Stimulated activated CD4-positive, alpha-beta T cell treated with anti-CD3 and anti-CD28 coated beads, TNF-alpha, amount 100 ng/mL, for 48 hours (primary cell): Measurements from ENCODE around the gene PDAP1.
"Not testable (repeated sequence)": the region's sequence is repeated elsewhere in the genome, so short reads cannot be mapped to it uniquely, and the experiment has no call there.

Source experiments
- DNase-seq, 3 donors: peaks; one replicate each; pipeline ENCODE4 v3.0.0-alpha.2; 2020; ENCODE audit warnings: low read depth in 3 of 3

The PDAP1 gene

GRCh38 chr7:99424932-99425730 is 16.7 kb upstream of the PDAP1 start:
- no peak for DNase-seq

GRCh38 chr7:99422625-99423024 is 14.2 kb upstream of the PDAP1 start:
- no peak for DNase-seq

GRCh38 chr7:99422186-99422585 is 13.8 kb upstream of the PDAP1 start:
- no peak for DNase-seq

GRCh38 chr7:99420986-99421385 is 12.6 kb upstream of the PDAP1 start:
- DNase-seq = no peak

- DNase-seq = no peak
These were observed 11.8 kb upstream of the PDAP1 start for GRCh38 chr7:99420213-99420612.

- DNase-seq = no peak
These were observed 11.1 kb upstream of the PDAP1 start for GRCh38 chr7:99419323-99420021.

GRCh38 chr7:99418260-99418659 is 9.9 kb upstream of the PDAP1 start:
- no peak for DNase-seq

GRCh38 chr7:99415513-99416127 is 7.2 kb upstream of the PDAP1 start:
- DNase-seq = not testable (repeated sequence)

- DNase-seq = no peak
These were observed 2.2 kb upstream of the PDAP1 start for GRCh38 chr7:99410635-99411034.

GRCh38 chr7:99409806-99410205 is 1.4 kb upstream of the PDAP1 start:
- DNase-seq = no peak

GRCh38 chr7:99409192-99409572 is 785 bp upstream of the PDAP1 start:
- no peak for DNase-seq

- peak in 1 of 3 donors; percentile 36 for DNase-seq
These were observed 472 bp downstream of the PDAP1 start for GRCh38 chr7:99407872-99408378.

- no peak for DNase-seq
These were observed 1.8 kb downstream of the PDAP1 start for GRCh38 chr7:99406557-99406956.

- DNase-seq = no peak
These were observed 3.4 kb downstream of the PDAP1 start for GRCh38 chr7:99404977-99405320.

GRCh38 chr7:99404235-99404976 is 4.0 kb downstream of the PDAP1 start:
- DNase-seq = no peak

- no peak for DNase-seq
These were observed 4.6 kb downstream of the PDAP1 start for GRCh38 chr7:99403764-99404163.

GRCh38 chr7:99402854-99403253 is 5.5 kb downstream of the PDAP1 start:
- no peak for DNase-seq

- no peak for DNase-seq
These were observed 8.8 kb downstream of the PDAP1 start for GRCh38 chr7:99399597-99399996.

- DNase-seq = no peak
These were observed 9.4 kb downstream of the PDAP1 start for GRCh38 chr7:99398891-99399445.

- no peak for DNase-seq
These were observed 11.0 kb downstream of the PDAP1 start for GRCh38 chr7:99397297-99397983.
